Measurements from ENCODE around the gene MAFG. TPM values are rescaled to one million over a fixed set of nuclear protein-coding genes. Genes with fewer than 3 reads are reported as not detected.

MAFG gene
- total RNA-seq, 1 donor from 2014 or later = 22.4 TPM

DNA sequence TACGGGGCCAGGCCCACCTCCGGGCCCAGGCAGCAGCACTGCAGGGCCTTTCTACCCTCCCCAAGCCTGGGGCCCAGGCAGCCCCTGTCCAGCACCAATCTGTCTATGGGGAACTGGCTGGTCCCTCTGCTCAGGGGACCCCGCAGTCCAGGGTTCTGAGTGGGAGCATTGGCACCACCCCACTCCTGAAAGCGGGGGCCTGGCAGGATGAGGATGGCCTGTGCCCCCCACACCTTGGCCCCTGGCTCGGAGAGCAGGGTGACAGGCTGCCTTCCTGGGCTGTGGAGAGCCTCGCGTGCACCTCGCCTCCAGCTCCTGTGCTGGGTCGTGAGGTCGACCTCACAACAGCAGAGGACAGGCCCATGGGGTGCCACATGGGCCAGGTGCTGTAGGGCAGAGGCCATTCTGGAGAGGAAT is 24.1 kb downstream of the MAFG start:
- peaks cover 12% of the 10 kb centered on the region for H3K36me3 Mint-ChIP-seq
- DNase-seq (ENCODE audit: extremely low spot score, unreplicated experiment) = no peak
- H3K27ac Mint-ChIP-seq = no peak overlapping the region
- no peaks in the 10 kb centered on the region for H3K9me3 Mint-ChIP-seq
- H3K4me3 Mint-ChIP-seq = peak overlapping the region; percentile 61
- TF ChIP-seq, protein P1, sequence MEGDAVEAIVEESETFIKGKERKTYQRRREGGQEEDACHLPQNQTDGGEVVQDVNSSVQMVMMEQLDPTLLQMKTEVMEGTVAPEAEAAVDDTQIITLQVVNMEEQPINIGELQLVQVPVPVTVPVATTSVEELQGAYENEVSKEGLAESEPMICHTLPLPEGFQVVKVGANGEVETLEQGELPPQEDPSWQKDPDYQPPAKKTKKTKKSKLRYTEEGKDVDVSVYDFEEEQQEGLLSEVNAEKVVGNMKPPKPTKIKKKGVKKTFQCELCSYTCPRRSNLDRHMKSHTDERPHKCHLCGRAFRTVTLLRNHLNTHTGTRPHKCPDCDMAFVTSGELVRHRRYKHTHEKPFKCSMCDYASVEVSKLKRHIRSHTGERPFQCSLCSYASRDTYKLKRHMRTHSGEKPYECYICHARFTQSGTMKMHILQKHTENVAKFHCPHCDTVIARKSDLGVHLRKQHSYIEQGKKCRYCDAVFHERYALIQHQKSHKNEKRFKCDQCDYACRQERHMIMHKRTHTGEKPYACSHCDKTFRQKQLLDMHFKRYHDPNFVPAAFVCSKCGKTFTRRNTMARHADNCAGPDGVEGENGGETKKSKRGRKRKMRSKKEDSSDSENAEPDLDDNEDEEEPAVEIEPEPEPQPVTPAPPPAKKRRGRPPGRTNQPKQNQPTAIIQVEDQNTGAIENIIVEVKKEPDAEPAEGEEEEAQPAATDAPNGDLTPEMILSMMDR (conservative IDR thresholded peaks at IDR 0.05) = no peak
- H3K27me3 Mint-ChIP-seq = peaks cover 9% of the 10 kb centered on the region
- H3K4me1 Mint-ChIP-seq (ENCODE audit: unreplicated experiment) = peaks cover 7% of the 10 kb centered on the region

DNA sequence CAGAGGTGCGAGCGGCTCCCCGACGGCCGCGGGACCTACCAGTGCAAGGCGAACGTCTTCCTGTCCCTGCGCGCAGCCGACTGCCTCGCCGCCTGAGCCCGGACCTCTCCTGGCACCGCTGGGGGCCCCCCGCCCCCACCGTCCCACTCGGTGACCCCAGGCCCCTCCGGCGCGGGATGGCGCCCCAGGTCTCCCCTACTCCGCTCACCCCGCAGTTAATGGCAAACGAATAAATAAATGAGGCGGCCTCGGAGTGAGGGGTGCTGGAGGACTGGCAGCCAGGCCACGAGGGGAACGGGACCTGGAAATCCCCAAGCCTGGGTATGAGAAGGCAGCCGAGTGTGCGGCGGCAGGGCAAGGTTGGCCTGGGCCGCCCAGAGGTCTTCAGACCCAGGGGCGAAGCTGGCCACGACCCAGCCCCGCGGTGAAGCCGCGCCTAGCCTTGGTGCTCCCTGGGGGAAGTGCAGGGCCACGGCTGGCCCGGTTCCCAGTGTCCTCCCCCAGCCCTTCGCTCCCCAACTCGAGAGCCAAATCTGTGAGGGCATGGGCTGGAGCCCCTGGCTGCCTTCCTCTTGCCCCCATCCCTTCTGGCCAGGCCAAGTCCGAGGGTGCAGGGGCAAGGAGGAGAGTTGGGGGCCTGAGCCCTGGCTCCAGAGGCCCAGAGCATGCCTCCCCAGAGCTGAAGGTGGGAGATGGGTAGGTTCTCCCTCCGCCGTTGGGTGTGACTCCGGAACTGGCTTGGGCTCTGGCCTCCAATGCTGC is 24.7 kb downstream of the MAFG start:
- peaks cover 7% of the 10 kb centered on the region for H3K4me1 Mint-ChIP-seq (ENCODE audit: unreplicated experiment)
- H3K36me3 Mint-ChIP-seq = peaks cover 14% of the 10 kb centered on the region

DNA sequence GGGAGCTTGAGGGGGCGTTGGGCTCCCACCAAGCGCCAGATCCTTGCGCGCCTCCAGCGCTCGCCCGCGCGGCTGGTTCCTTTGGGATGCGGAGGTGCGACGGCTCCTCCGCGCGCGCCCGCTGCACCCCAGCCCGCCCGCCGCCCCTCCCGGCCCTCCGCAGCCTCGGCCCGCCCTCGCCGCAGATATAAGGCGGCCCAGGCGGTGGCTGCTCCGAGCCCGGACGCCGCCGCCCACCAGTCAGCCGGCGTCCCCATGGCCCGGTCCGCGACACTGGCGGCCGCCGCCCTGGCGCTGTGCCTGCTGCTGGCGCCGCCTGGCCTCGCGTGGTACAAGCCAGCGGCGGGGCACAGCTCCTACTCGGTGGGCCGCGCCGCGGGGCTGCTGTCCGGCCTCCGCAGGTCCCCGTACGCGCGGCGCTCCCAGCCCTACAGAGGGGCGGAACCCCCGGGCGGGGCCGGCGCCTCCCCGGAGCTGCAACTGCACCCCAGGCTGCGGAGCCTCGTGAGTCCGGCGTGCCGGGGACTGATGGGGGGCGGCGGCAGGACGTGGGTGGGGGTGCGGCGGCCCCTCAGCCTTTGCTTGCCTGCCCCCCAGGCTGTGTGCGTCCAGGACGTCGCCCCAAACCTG is 25.4 kb downstream of the MAFG start, which contains the start of gene NPB:
TSS of gene NPB (plus strand) at position 216 of the 630 bp plus-strand sequence. CDS start at position 256, 40 bp downstream.
- Mint-ChIP-seq H3K4me1 (ENCODE audit: unreplicated experiment) (peaks cover 7% of the 10 kb centered on the region), H3K9me3 (no peaks in the 10 kb centered on the region), H3K36me3 (peaks cover 15% of the 10 kb centered on the region), H3K4me3 (peak within 1 kb of the TSS; percentile 77), H3K27me3 (peaks cover 9% of the 10 kb centered on the region), H3K27ac (no peak within 1 kb of the TSS)
- DNase-seq (ENCODE audit: extremely low spot score, unreplicated experiment) = no peak
- TF ChIP-seq, protein P1 (conservative IDR thresholded peaks at IDR 0.05) = no peak

More for the DNA sequence above, 24.7 kb downstream of the MAFG start:
- Mint-ChIP-seq H3K27ac (no peak overlapping the region), H3K4me3 (no peak overlapping the region), H3K27me3 (peaks cover 9% of the 10 kb centered on the region), H3K9me3 (no peaks in the 10 kb centered on the region)
- no peak for DNase-seq (ENCODE audit: extremely low spot score, unreplicated experiment)
- TF ChIP-seq, protein P1 (conservative IDR thresholded peaks at IDR 0.05) = no peak

DNA sequence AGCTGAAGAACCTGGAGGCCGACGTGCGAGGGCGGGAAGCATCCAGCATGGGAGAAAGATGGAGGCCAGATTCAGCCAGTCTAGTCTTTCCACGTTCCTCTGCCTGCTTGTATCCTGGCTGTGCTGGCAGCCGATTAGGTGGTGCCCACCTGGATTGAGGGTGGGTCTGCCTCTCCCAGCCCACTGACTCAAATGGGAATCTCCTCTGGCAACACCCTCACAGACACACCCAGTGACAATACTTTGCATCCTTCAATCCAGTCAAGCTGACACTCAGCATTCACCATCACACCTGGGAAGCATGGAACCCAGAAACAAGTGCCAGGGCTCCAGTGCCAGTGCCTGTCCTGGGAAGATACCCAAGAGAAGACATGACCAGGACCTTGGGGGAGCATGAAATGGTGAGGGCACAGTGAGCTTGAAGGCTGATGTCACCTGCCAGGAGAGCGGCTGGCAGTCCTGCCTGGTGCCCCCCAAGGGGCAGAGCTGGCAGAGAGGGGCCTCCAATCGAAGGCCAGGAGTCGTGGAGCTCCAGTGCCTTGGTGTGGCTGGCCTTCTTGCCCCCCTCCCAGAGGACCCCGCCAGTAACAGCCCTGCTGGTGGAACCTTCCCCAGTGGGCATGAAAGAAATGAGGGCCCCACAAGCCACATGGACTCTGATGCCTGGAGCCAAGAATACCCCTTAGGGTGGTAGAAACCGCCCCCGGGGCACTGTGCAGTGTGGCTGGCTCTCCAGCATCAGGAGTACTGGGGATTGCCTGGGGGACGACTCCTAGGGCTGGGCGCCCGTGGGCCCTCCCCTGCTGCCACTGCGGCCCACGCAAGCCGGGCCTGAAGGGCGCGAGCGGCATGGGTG is 26.1 kb downstream of the MAFG start:
- Mint-ChIP-seq H3K4me1 (ENCODE audit: unreplicated experiment) (peaks cover 7% of the 10 kb centered on the region), H3K9me3 (no peaks in the 10 kb centered on the region), H3K4me3 (peak overlapping the region; percentile 77), H3K27ac (no peak overlapping the region), H3K27me3 (peaks cover 9% of the 10 kb centered on the region), H3K36me3 (peaks cover 15% of the 10 kb centered on the region)
- TF ChIP-seq, protein P1 (conservative IDR thresholded peaks at IDR 0.05) = no peak
- DNase-seq (ENCODE audit: extremely low spot score, unreplicated experiment) = no peak

DNA sequence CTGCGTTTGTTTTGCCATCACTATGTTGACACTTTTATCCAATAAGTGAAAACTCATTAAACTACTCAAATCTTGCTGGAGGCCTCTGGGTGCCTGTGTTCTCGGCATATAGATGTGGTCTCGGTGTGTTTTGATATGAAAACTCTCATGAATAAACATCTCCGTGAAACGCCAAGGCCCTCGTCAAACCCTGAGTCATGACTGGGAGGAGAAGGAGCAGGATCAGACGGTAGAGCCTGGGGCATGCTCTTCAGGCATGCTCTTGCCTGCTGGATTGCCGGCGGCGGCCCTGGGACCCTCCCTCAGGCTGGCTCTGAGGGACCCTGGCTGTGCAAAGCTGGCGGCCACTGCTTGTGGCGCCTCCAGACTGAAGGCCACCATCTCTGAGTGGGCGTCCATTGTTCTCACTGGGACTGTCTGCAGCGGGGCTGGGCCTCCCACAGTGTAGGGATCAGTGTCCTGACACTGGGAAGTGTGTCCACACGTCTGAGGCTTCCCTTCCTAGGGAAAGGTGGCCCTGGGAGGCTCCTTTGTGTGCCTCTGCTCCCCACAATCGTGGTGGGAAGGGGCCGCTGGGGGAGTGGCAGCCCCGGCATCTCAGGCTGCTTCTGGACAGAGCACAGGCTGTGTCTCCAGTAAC is 27.2 kb downstream of the MAFG start:
- H3K4me1 Mint-ChIP-seq (ENCODE audit: unreplicated experiment) = peaks cover 7% of the 10 kb centered on the region
- no peak for DNase-seq (ENCODE audit: extremely low spot score, unreplicated experiment)
- H3K4me3 Mint-ChIP-seq = no peak overlapping the region
- no peaks in the 10 kb centered on the region for H3K9me3 Mint-ChIP-seq
- H3K27me3 Mint-ChIP-seq = peaks cover 9% of the 10 kb centered on the region
- H3K27ac Mint-ChIP-seq = no peak overlapping the region
- H3K36me3 Mint-ChIP-seq = peaks cover 15% of the 10 kb centered on the region
- TF ChIP-seq, protein P1 (conservative IDR thresholded peaks at IDR 0.05) = no peak

Data from type B pancreatic cell (in vitro differentiated cells).